IMR-90 (cell line): ENCODE results near the gene NECTIN2. TPM values are rescaled to one million over a fixed set of nuclear protein-coding genes. Genes with fewer than 3 reads are reported as not detected.

Experiments used
- ATAC-seq: fragments of 200-7000 bp; cut with Tn5 transposase; 2 replicates; pipeline ENCODE4 v1.9.1; 2020; ENCODE audit warnings: low read depth, mild to moderate bottlenecking, moderate library complexity
- BruUV-seq: library from RNA; stranded (reverse); fragments of 400-500 nt; replicated peaks from 2 replicates; lab custom pipeline; 2021; lab: Mats Ljungman, UMichigan
- CTCF ChIA-PET: fragments of 300-600 bp; formaldehyde crosslinking; extraction: SDS; loops from one replicate; lab custom pipeline; 2021; ENCODE audit warnings: antibody characterized with exemption; lab: Yijun Ruan, JAX
- POLR2A ChIA-PET: fragments of 300-600 bp; sonication (Branson Sonifier 250); formaldehyde crosslinking; loops from one replicate; lab custom pipeline; 2022; ENCODE audit warnings: antibody characterized with exemption; ENCODE audit not compliant: unreplicated experiment; lab: Charles Lee
- DNase-seq: peaks from one replicate; pipeline ENCODE4 v3.0.0; 2013
- H2AFZ ChIP-seq: replicated peaks from 2 replicates; pipeline ENCODE3; 2013; ENCODE audit warnings: low read length, mild to moderate bottlenecking; ENCODE audit not compliant: poor library complexity
- H2AK5ac ChIP-seq: 2 replicates; pipeline ENCODE4 v1.6.1; 2013; ENCODE audit warnings: low read depth, low read length, inconsistent platforms
- H2AK9ac ChIP-seq: replicated peaks from 2 replicates; pipeline ENCODE3; 2013; ENCODE audit warnings: mild to moderate bottlenecking, low read depth, low read length, moderate library complexity; ENCODE audit not compliant: poor library complexity
- H2BK120ac ChIP-seq: 2 replicates; pipeline ENCODE4 v1.6.1; 2013; ENCODE audit warnings: low read depth, low read length, inconsistent platforms
- H2BK15ac ChIP-seq: 3 replicates; pipeline ENCODE4 v1.6.1; 2013; ENCODE audit warnings: low read depth, low read length, inconsistent platforms
- H2BK20ac ChIP-seq: 2 replicates; pipeline ENCODE4 v1.6.1; 2013; ENCODE audit warnings: low read depth, mild to moderate bottlenecking, inconsistent platforms, low read length, moderate library complexity
- H2BK5ac ChIP-seq: 2 replicates; pipeline ENCODE4 v1.6.1; 2013; ENCODE audit warnings: mild to moderate bottlenecking, low read depth, low read length, inconsistent platforms; ENCODE audit not compliant: poor library complexity, severe bottlenecking
- H3K14ac ChIP-seq: replicated peaks from 2 replicates; pipeline ENCODE4 v1.6.1; 2013; ENCODE audit warnings: low read depth, low read length, inconsistent platforms
- H3K18ac ChIP-seq: 2 replicates; pipeline ENCODE4 v1.6.1; 2013; ENCODE audit warnings: low read depth, low read length, control low read depth
- H3K23ac ChIP-seq: 2 replicates; pipeline ENCODE4 v1.6.1; 2013; ENCODE audit warnings: low read depth, low read length, inconsistent platforms
- H3K27ac ChIP-seq: 2 replicates; pipeline ENCODE4 v1.5.1; 2013; ENCODE audit warnings: mild to moderate bottlenecking, control low read depth, low read length; ENCODE audit not compliant: insufficient read depth
- H3K27me3 ChIP-seq: 2 replicates; pipeline ENCODE4 v1.6.1; 2013; ENCODE audit warnings: low read length; ENCODE audit not compliant: control insufficient read depth, insufficient read depth
- H3K36me3 ChIP-seq: 2 replicates; pipeline ENCODE4 v1.6.1; 2013; ENCODE audit warnings: low read length, mixed read lengths; ENCODE audit not compliant: control insufficient read depth, insufficient read depth
- H3K4ac ChIP-seq: 2 replicates; pipeline ENCODE4 v1.6.1; 2013; ENCODE audit warnings: low read depth, low read length, inconsistent platforms
- H3K4me1 ChIP-seq: 2 replicates; pipeline ENCODE4 v1.6.1; 2013; ENCODE audit warnings: low read length, mixed read lengths; ENCODE audit not compliant: control insufficient read depth, insufficient read depth
- H3K4me2 ChIP-seq: 2 replicates; pipeline ENCODE4 v1.6.1; 2013; ENCODE audit warnings: low read depth, mild to moderate bottlenecking, control low read depth, low read length, moderate library complexity
- H3K4me3 ChIP-seq: 2 replicates; pipeline ENCODE4 v1.5.1; 2013; ENCODE audit warnings: low read depth, mild to moderate bottlenecking, control low read depth, low read length, moderate library complexity; ENCODE audit not compliant: insufficient read depth
- H3K56ac ChIP-seq: 2 replicates; pipeline ENCODE4 v1.6.1; 2013; ENCODE audit warnings: low read length, inconsistent platforms; ENCODE audit not compliant: insufficient read depth; ENCODE audit errors: extremely low read depth
- H3K79me1 ChIP-seq, 2 experiments: 2 replicates each; pipeline ENCODE4 v1.6.1; 2013; ENCODE audit warnings: low read length in 2 of 2, inconsistent platforms in 1 of 2, low read depth in 1 of 2
- H3K9ac ChIP-seq: 2 replicates; pipeline ENCODE4 v1.6.1; 2013; ENCODE audit warnings: low read depth, low read length, control low read depth
- H3K9me1 ChIP-seq: 2 replicates; pipeline ENCODE4 v1.6.1; 2013; ENCODE audit warnings: low read length, inconsistent platforms; ENCODE audit not compliant: insufficient read depth
- H3K9me3 ChIP-seq: 2 replicates; pipeline ENCODE4 v1.6.1; 2013; ENCODE audit warnings: low read length; ENCODE audit not compliant: control insufficient read depth, insufficient read depth
- H4K20me1 ChIP-seq: 2 replicates; pipeline ENCODE4 v1.6.1; 2013; ENCODE audit warnings: low read length, inconsistent platforms; ENCODE audit not compliant: insufficient read depth
- H4K5ac ChIP-seq: 2 replicates; pipeline ENCODE4 v1.6.1; 2013; ENCODE audit warnings: mild to moderate bottlenecking, low read depth, low read length, control low read depth
- H4K8ac ChIP-seq, 2 experiments: 2 replicates each; pipeline ENCODE4 v1.6.1; 2013; ENCODE audit warnings: low read depth in 2 of 2, low read length in 2 of 2, control low read depth in 1 of 2, inconsistent platforms in 1 of 2
- H4K91ac ChIP-seq: 2 replicates; pipeline ENCODE4 v1.6.1; 2013; ENCODE audit warnings: low read depth, low read length, inconsistent platforms; ENCODE audit not compliant: insufficient read depth
- CEBPB ChIP-seq: IDR thresholded peaks from 2 replicates; pipeline ENCODE4 v1.6.1; 2012; ENCODE audit warnings: low read depth, low read length, improper control_type of control experiment
- RFX5 ChIP-seq: IDR thresholded peaks from 2 replicates; pipeline ENCODE4 v1.8.0; 2012; ENCODE audit warnings: low read depth, mild to moderate bottlenecking, low read length, moderate library complexity
- WGBS, 2 experiments: methylation state at CpG; one replicate each; pipeline versions ENCODE4 v1.1.5 to v1.1.7; 2013; ENCODE audit warnings: missing lambda C conversion rate in 2 of 2; ENCODE audit not compliant: insufficient read length in 1 of 2; ENCODE audit errors: extremely low coverage in 2 of 2; 5-methylcytosine and 5-hydroxymethylcytosine counted together
- dilution Hi-C: fragments of 300-500 bp; cut with HindIII; formaldehyde crosslinking; loops from one replicate; pipeline ENCODE4 v1.14.3; 2018; ENCODE audit warnings: low sequenced_read_pairs; ENCODE audit not compliant: unreplicated experiment
- in situ Hi-C: fragments of 300-500 bp; cut with MboI; formaldehyde crosslinking; loops from 3 replicates; pipeline ENCODE4 v1.14.3; 2019; ENCODE audit warnings: low sequenced_read_pairs, inconsistent platforms, mixed read lengths
- intact Hi-C: fragments of 100-400 bp; cut with micrococcal nuclease; formaldehyde crosslinking; loops from 2 replicates; pipeline ENCODE4 v1.10.0; 2022
- polyA plus RNA-seq, 3 experiments: library from polyadenylated mRNA; depleted of rRNA; stranded (reverse); fragments of >200 nt; gene quantifications; 2 replicates each; pipeline ENCODE4 v1.2.3, GENCODE V29; 2012; ENCODE audit warnings: low replicate concordance in 1 of 3
- total RNA-seq: library from RNA; depleted of rRNA; stranded (reverse); fragments of >200 nt; gene quantifications from 2 replicates; pipeline ENCODE4 v1.2.3, GENCODE V29; 2012; rRNA removed
- TF ChIP-seq, protein P1 (sequence below): fragments of 150-350 bp; IDR thresholded peaks from 2 replicates; pipeline ENCODE4 v1.6.1; 2016; ENCODE audit warnings: low read depth, mild to moderate bottlenecking, low read length, moderate library complexity, borderline replicate concordance

Gene NECTIN2
- total and polyA plus RNA-seq, 2 of the 4 experiments (the other 2 are of a cell fraction), result 77.8 to 170 TPM

DNA sequence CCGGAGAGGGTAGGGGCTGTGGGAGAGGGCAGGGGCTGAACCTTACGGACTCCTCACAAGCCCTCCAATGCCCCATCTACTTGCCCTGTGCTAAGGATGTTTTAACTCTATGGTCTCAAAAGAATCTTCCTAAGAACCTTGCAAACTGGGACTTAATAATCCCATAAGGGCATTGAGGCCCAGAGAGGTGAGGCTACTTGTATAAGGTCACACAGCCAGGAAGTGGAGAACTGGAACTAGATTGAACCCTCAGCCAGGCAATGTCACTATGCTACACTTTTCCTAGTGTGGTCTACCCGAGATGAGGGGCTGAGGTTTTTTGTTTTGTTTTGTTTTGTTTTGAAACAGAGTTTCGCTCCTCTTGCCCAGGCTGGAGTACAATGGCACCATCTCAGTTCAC, 85.4 kb downstream of the NECTIN2 start:
- H2BK5ac ChIP-seq, result no peak overlapping the region
- ChIA-PET POLR2A (no interaction called here), CTCF (interaction anchor here (0.6 kb wide), 1 partner anchor 20 kb away, joined by 4 read pairs; no protein-coding TSS in a partner anchor)
- H2BK20ac ChIP-seq, result no peak overlapping the region
- no peak overlapping the region for H3K4me2 ChIP-seq
- H3K36me3 ChIP-seq, result no peaks in the 10 kb centered on the region
- no peak overlapping the region for H2AK9ac ChIP-seq
- no peak overlapping the region for H4K8ac ChIP-seq
- H3K9me3 ChIP-seq, result no peaks in the 10 kb centered on the region
- H3K79me1 ChIP-seq, result no peaks in the 10 kb centered on the region
- no peak overlapping the region for H3K14ac ChIP-seq
- no peak overlapping the region for H3K9ac ChIP-seq
- no CpG with 5 or more reads among the region's 4 CpGs for whole genome bisulfite sequencing, 2 experiments
- no peak overlapping the region for H2BK120ac ChIP-seq
- intact Hi-C loops, result no loop called here
- H4K91ac ChIP-seq, result no peak overlapping the region
- H3K4me3 ChIP-seq, result no peak overlapping the region
- no TSS peak for BruUV-seq
- H3K18ac ChIP-seq, result no peak overlapping the region
- H4K20me1 ChIP-seq, result no peaks in the 10 kb centered on the region
- no peak overlapping the region for H4K5ac ChIP-seq
- TF ChIP-seq RFX5 (no peak), CEBPB (no peak)
- TF ChIP-seq, protein P1, sequence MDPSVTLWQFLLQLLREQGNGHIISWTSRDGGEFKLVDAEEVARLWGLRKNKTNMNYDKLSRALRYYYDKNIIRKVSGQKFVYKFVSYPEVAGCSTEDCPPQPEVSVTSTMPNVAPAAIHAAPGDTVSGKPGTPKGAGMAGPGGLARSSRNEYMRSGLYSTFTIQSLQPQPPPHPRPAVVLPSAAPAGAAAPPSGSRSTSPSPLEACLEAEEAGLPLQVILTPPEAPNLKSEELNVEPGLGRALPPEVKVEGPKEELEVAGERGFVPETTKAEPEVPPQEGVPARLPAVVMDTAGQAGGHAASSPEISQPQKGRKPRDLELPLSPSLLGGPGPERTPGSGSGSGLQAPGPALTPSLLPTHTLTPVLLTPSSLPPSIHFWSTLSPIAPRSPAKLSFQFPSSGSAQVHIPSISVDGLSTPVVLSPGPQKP, result no peak
- no peak overlapping the region for H3K56ac ChIP-seq
- DNase-seq (no peak), ATAC-seq (no peak)
- H3K9me1 ChIP-seq, result no peaks in the 10 kb centered on the region
- dilution Hi-C loops, result no loop called here
- in situ Hi-C loops, result no loop called here
- H3K4me1 ChIP-seq, result peaks cover 2% of the 10 kb centered on the region; the same call in 1 of the 2 replicates
- H2BK15ac ChIP-seq, result no peak overlapping the region
- no peak overlapping the region for H2AK5ac ChIP-seq
- no peak overlapping the region for H3K23ac ChIP-seq
- peaks cover 6% of the 10 kb centered on the region for H3K27me3 ChIP-seq
- H2AFZ ChIP-seq, result no peak overlapping the region
- no peak overlapping the region for H3K4ac ChIP-seq
- H3K27ac ChIP-seq, result no peak overlapping the region

Other genes with a start within 250 kb of the NECTIN2 start
- gene IGSF23, start 232.7 kb upstream of the NECTIN2 start, total RNA-seq, result under 0.01 TPM in 1 of 2 replicates, not detected in the other
- 0.26 and 0.27 TPM in 2 replicates for gene IGSF23, start 232.7 kb upstream of the NECTIN2 start, polyA plus RNA-seq (2012; rRNA removed)
- gene PVR, start 202.4 kb upstream of the NECTIN2 start, total RNA-seq, result 93.0 and 106 TPM in 2 replicates
- 117 and 122 TPM in 2 replicates for gene PVR, start 202.4 kb upstream of the NECTIN2 start, polyA plus RNA-seq (2012; rRNA removed)
- gene CEACAM19, start 174.8 kb upstream of the NECTIN2 start, total RNA-seq, result 0.56 and 0.72 TPM in 2 replicates
- 9.3 and 10.3 TPM in 2 replicates for gene CEACAM19, start 174.8 kb upstream of the NECTIN2 start, polyA plus RNA-seq (2012; rRNA removed)
- gene CEACAM16, start 147.1 kb upstream of the NECTIN2 start, total RNA-seq, result not detected in 2 replicates
- not detected in 2 replicates for gene CEACAM16, start 147.1 kb upstream of the NECTIN2 start, polyA plus RNA-seq (2012; rRNA removed)
- gene BCL3, start 97.6 kb upstream of the NECTIN2 start, total RNA-seq, result 1.6 and 1.9 TPM in 2 replicates
- 24.1 and 26.0 TPM in 2 replicates for gene BCL3, start 97.6 kb upstream of the NECTIN2 start, polyA plus RNA-seq (2012; rRNA removed)
- not detected in 2 replicates for gene CBLC, start 68.4 kb upstream of the NECTIN2 start, total RNA-seq
- gene CBLC, start 68.4 kb upstream of the NECTIN2 start, polyA plus RNA-seq (2012; rRNA removed), result not detected in 2 replicates
- 2.3 and 2.8 TPM in 2 replicates for gene BCAM, start 37.2 kb upstream of the NECTIN2 start, total RNA-seq
- 27.5 and 35.7 TPM in 2 replicates for gene BCAM, start 37.2 kb upstream of the NECTIN2 start, polyA plus RNA-seq (2012; rRNA removed)
- gene TOMM40, start 45.0 kb downstream of the NECTIN2 start, total RNA-seq, result 51.4 and 54.8 TPM in 2 replicates
- 62.6 and 71.9 TPM in 2 replicates for gene TOMM40, start 45.0 kb downstream of the NECTIN2 start, polyA plus RNA-seq (2012; rRNA removed)
- 0.18 TPM in 1 of 2 replicates, not detected in the other for gene APOE, start 59.5 kb downstream of the NECTIN2 start, total RNA-seq
- 2.0 and 2.5 TPM in 2 replicates for gene APOE, start 59.5 kb downstream of the NECTIN2 start, polyA plus RNA-seq (2012; rRNA removed)
- not detected in 2 replicates for gene APOC1, start 68.3 kb downstream of the NECTIN2 start, total RNA-seq
- gene APOC1, start 68.3 kb downstream of the NECTIN2 start, polyA plus RNA-seq (2012; rRNA removed), result 1.1 and 1.4 TPM in 2 replicates
- not detected in 2 replicates for gene APOC4, start 95.9 kb downstream of the NECTIN2 start, total RNA-seq
- gene APOC4, start 95.9 kb downstream of the NECTIN2 start, polyA plus RNA-seq (2012; rRNA removed), result not detected in 2 replicates
- not detected in 2 replicates for gene APOC2, start 99.8 kb downstream of the NECTIN2 start, total RNA-seq
- gene APOC2, start 99.8 kb downstream of the NECTIN2 start, polyA plus RNA-seq (2012; rRNA removed), result not detected in 2 replicates
- 23.8 and 27.8 TPM in 2 replicates for gene CLPTM1, start 109.1 kb downstream of the NECTIN2 start, total RNA-seq
- gene CLPTM1, start 109.1 kb downstream of the NECTIN2 start, polyA plus RNA-seq (2012; rRNA removed), result 88.8 and 93.2 TPM in 2 replicates
- gene RELB, start 155.2 kb downstream of the NECTIN2 start, total RNA-seq, result 5.0 TPM in 2 replicates
- gene RELB, start 155.2 kb downstream of the NECTIN2 start, polyA plus RNA-seq (2012; rRNA removed), result 17.2 and 19.9 TPM in 2 replicates
- gene CLASRP, start 192.7 kb downstream of the NECTIN2 start, total RNA-seq, result 19.9 and 20.6 TPM in 2 replicates
- gene CLASRP, start 192.7 kb downstream of the NECTIN2 start, polyA plus RNA-seq (2012; rRNA removed), result 31.7 and 34.9 TPM in 2 replicates
- gene ZNF296, start 230.2 kb downstream of the NECTIN2 start, total RNA-seq, result not detected in 2 replicates
- 0.10 and 0.11 TPM in 2 replicates for gene ZNF296, start 230.2 kb downstream of the NECTIN2 start, polyA plus RNA-seq (2012; rRNA removed)
- 19.7 and 27.2 TPM in 2 replicates for gene GEMIN7, start 233.0 kb downstream of the NECTIN2 start, total RNA-seq
- 52.8 and 53.0 TPM in 2 replicates for gene GEMIN7, start 233.0 kb downstream of the NECTIN2 start, polyA plus RNA-seq (2012; rRNA removed)
- gene PPP1R37, start 246.9 kb downstream of the NECTIN2 start, total RNA-seq, result 13.1 and 13.9 TPM in 2 replicates
- gene PPP1R37, start 246.9 kb downstream of the NECTIN2 start, polyA plus RNA-seq (2012; rRNA removed), result 18.5 and 20.8 TPM in 2 replicates